Embryonic facial prominence (tissue), 1 donor: Measurements from ENCODE around the gene FIGLA.

Experiments used
- DNase-seq: peaks from one replicate; pipeline ENCODE4 v3.0.0-alpha.2; 2016; ENCODE audit errors: extremely low spot score

FIGLA gene

GRCh38 chr2:70790136-70790828 is at the start of gene FIGLA:
Gene FIGLA (minus strand): TSS chr2:70790643. CDS start chr2:70790638, 5 bp downstream.
- no peak for DNase-seq

- DNase-seq: no peak
Observed at GRCh38 chr2:70837980-70838925, 47.8 kb upstream of the FIGLA start.

GRCh38 chr2:70835643-70836042 is 45.2 kb upstream of the FIGLA start, which contains the start of gene CD207:
Gene CD207 (minus strand): TSS chr2:70835816. CDS start chr2:70835776, 40 bp downstream.
- DNase-seq: no peak

GRCh38 chr2:70834881-70835280 is 44.4 kb upstream of the FIGLA start:
- no peak for DNase-seq

GRCh38 chr2:70834106-70834505 is 43.7 kb upstream of the FIGLA start:
- DNase-seq: no peak

- DNase-seq: no peak
Observed at GRCh38 chr2:70833246-70833645, 42.8 kb upstream of the FIGLA start.

GRCh38 chr2:70832386-70832785 is 41.9 kb upstream of the FIGLA start:
- DNase-seq: no peak

GRCh38 chr2:70831861-70832260 is 41.4 kb upstream of the FIGLA start:
- no peak for DNase-seq

- DNase-seq: no peak
Observed at GRCh38 chr2:70830366-70830765, 39.9 kb upstream of the FIGLA start.

GRCh38 chr2:70829916-70830315 is 39.5 kb upstream of the FIGLA start:
- DNase-seq: no peak

- DNase-seq: no peak
Observed at GRCh38 chr2:70828914-70829824, 38.7 kb upstream of the FIGLA start.

GRCh38 chr2:70828115-70828514 is 37.7 kb upstream of the FIGLA start:
- DNase-seq: no peak

- DNase-seq: no peak
Observed at GRCh38 chr2:70827388-70827787, 36.9 kb upstream of the FIGLA start.

GRCh38 chr2:70826696-70827350 is 36.4 kb upstream of the FIGLA start:
- DNase-seq: peak; percentile 12

GRCh38 chr2:70823249-70823648 is 32.8 kb upstream of the FIGLA start:
- no peak for DNase-seq

- no peak for DNase-seq
Observed at GRCh38 chr2:70822843-70823242, 32.4 kb upstream of the FIGLA start.

GRCh38 chr2:70820499-70820898 is 30.1 kb upstream of the FIGLA start, which contains the start of gene CLEC4F:
Gene CLEC4F (minus strand): TSS chr2:70820599. CDS start chr2:70820523, 76 bp downstream.
- DNase-seq: no peak

GRCh38 chr2:70817284-70817954 is 27.0 kb upstream of the FIGLA start:
- no peak for DNase-seq

- no peak for DNase-seq
Observed at GRCh38 chr2:70816726-70817125, 26.3 kb upstream of the FIGLA start.
